Neural progenitor cell (in vitro differentiated cells): ENCODE measurements around the gene TTLL9. TPM values are rescaled to one million over a fixed set of nuclear protein-coding genes. Genes with fewer than 3 reads are reported as not detected.
A peak's percentile ranks its signal among the peaks of the same experiment; 100 is the strongest.
"Not testable (repeated sequence)": the region's sequence is repeated elsewhere in the genome, so short reads cannot be mapped to it uniquely, and the experiment has no call there.

Source experiments
- DNase-seq: peaks from one replicate; pipeline ENCODE4 v3.0.0-alpha.2; 2016; ENCODE audit warnings: low spot score
- H2AFZ ChIP-seq: fragments of 200-600 bp; sonication (generic); replicated peaks from 2 replicates; pipeline ENCODE4 v1.6.1; 2016; ENCODE audit warnings: antibody characterized with exemption
- H3F3A ChIP-seq: fragments of 200-600 bp; sonication (generic); 2 replicates; pipeline ENCODE4 v1.6.1; 2016; ENCODE audit warnings: antibody characterized with exemption, low read depth
- H3K27ac ChIP-seq: fragments of 200-600 bp; sonication (generic); 2 replicates; pipeline ENCODE4 v1.5.1; 2016; ENCODE audit warnings: mild to moderate bottlenecking
- H3K27me3 ChIP-seq: fragments of 200-600 bp; sonication (generic); 2 replicates; pipeline ENCODE4 v1.6.1; 2016; ENCODE audit warnings: mild to moderate bottlenecking, moderate library complexity
- H3K36me3 ChIP-seq: fragments of 200-600 bp; sonication (generic); 2 replicates; pipeline ENCODE4 v1.5.1; 2016
- H3K4me1 ChIP-seq: fragments of 200-600 bp; sonication (generic); 2 replicates; pipeline ENCODE4 v1.6.1; 2016; ENCODE audit warnings: mixed run types
- H3K4me2 ChIP-seq: fragments of 200-600 bp; sonication (generic); 2 replicates; pipeline ENCODE4 v1.6.1; 2016
- H3K4me3 ChIP-seq: fragments of 200-600 bp; sonication (generic); 2 replicates; pipeline ENCODE4 v1.5.1; 2016
- H3K79me2 ChIP-seq: fragments of 200-600 bp; sonication (generic); 2 replicates; pipeline ENCODE4 v1.6.1; 2016; ENCODE audit warnings: low read depth
- H3K9ac ChIP-seq: fragments of 200-600 bp; sonication (generic); 2 replicates; pipeline ENCODE4 v1.6.1; 2016
- H3K9me3 ChIP-seq: fragments of 200-600 bp; sonication (generic); 2 replicates; pipeline ENCODE4 v1.5.1; 2016; ENCODE audit warnings: low read depth
- H4K20me1 ChIP-seq: fragments of 200-600 bp; sonication (generic); 2 replicates; pipeline ENCODE4 v1.6.1; 2016; ENCODE audit warnings: low read depth
- H3K27ac Mint-ChIP-seq: 3 replicates; pipeline ENCODE4 v1.8.0; 2021; ENCODE audit warnings: mixed read lengths
- H3K27me3 Mint-ChIP-seq: 2 replicates; pipeline ENCODE4 v1.8.0; 2022; ENCODE audit warnings: low read depth, mild to moderate bottlenecking, inconsistent platforms, moderate library complexity, mixed read lengths; ENCODE audit not compliant: insufficient read depth
- H3K36me3 Mint-ChIP-seq: 3 replicates; pipeline ENCODE4 v1.8.0; 2021; ENCODE audit warnings: mixed read lengths
- H3K4me1 Mint-ChIP-seq: 3 replicates; pipeline ENCODE4 v1.8.0; 2021; ENCODE audit warnings: mixed read lengths
- H3K4me3 Mint-ChIP-seq: 3 replicates; pipeline ENCODE4 v1.8.0; 2021; ENCODE audit warnings: mild to moderate bottlenecking, moderate library complexity, mixed read lengths
- H3K9me3 Mint-ChIP-seq: 3 replicates; pipeline ENCODE4 v1.8.0; 2020; ENCODE audit warnings: mixed read lengths
- CTCF ChIP-seq: fragments of 200-600 bp; sonication (generic); IDR thresholded peaks from 2 replicates; pipeline ENCODE4 v1.5.1; 2017; ENCODE audit warnings: antibody characterized with exemption, mild to moderate bottlenecking
- EZH2 ChIP-seq: fragments of 200-600 bp; sonication (generic); IDR thresholded peaks from 2 replicates; pipeline ENCODE4 v1.6.1; 2017; ENCODE audit warnings: antibody characterized with exemption, mild to moderate bottlenecking, moderate library complexity
- EZH2phosphoT487 ChIP-seq: fragments of 200-600 bp; sonication (generic); IDR thresholded peaks from 2 replicates; pipeline ENCODE4 v1.6.1; 2017; ENCODE audit warnings: antibody characterized with exemption
- total RNA-seq: library from RNA; depleted of rRNA; stranded (reverse); fragments of >200 nt; gene quantifications from 2 replicates; pipeline ENCODE4 v1.2.3, GENCODE V29; 2015; ENCODE audit warnings: low replicate concordance

The TTLL9 gene
- total RNA-seq, 1 donor from 2014 or later, result not detected

- Histone ChIP-seq H3K36me3 (no peaks in the 10 kb centered on the region), H3K4me3 (no peak overlapping the region), H3K27me3 (no peaks in the 10 kb centered on the region), H4K20me1 (no peaks in the 10 kb centered on the region), H3K79me2 (no peaks in the 10 kb centered on the region), H3K4me1 (peaks cover 9% of the 10 kb centered on the region), H3K4me2 (no peak overlapping the region), H3K27ac (no peak overlapping the region), H2AFZ (no peak overlapping the region), H3F3A (peaks cover 5% of the 10 kb centered on the region), H3K9me3 (no peaks in the 10 kb centered on the region), H3K9ac (no peak overlapping the region)
- H3K9me3 Mint-ChIP-seq, result peaks cover 2% of the 10 kb centered on the region
- no peak for DNase-seq
- H3K27ac Mint-ChIP-seq, result no peak overlapping the region
- TF ChIP-seq EZH2phosphoT487 (no peak), CTCF (no peak), EZH2 (no peak)
- no peaks in the 10 kb centered on the region for H3K36me3 Mint-ChIP-seq
- peaks cover 30% of the 10 kb centered on the region for H3K4me1 Mint-ChIP-seq
- H3K4me3 Mint-ChIP-seq, result no peak overlapping the region
- H3K27me3 Mint-ChIP-seq, result peaks cover 13% of the 10 kb centered on the region
Observed at GRCh38 chr20:31916708-31917107, 46.3 kb downstream of the TTLL9 start.

DNA sequence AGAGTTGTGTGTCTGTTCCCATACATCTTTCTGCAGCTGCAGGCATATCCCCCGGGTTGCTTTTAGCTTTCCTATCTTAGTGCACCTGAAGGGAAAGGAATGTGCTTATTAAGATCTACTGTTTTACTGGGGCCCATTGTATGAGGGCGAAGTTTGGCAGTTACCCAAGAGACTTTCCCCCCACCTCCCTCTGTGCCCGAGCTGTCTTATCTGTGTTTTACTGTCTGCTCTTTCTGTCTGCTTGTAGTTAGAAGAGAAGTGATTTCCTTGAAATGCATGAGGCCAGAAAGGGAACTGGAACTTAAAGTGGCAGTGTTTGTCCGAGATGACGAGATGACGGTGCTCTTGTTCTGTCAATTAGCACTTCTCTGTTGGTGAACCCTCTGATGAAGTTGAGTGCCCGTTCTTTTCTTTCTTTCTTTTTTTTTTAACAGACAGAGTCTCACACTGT, 47.6 kb downstream of the TTLL9 start:
- H3K79me2 ChIP-seq, H3F3A ChIP-seq, H3K4me1 ChIP-seq, H3K27me3 ChIP-seq, H3K27ac ChIP-seq, H3K9me3 Mint-ChIP-seq, H3K36me3 ChIP-seq, H4K20me1 ChIP-seq, H3K36me3 Mint-ChIP-seq, H3K4me3 Mint-ChIP-seq, H3K4me3 ChIP-seq, H3K4me2 ChIP-seq, DNase-seq, H3K9ac ChIP-seq, H2AFZ ChIP-seq, H3K9me3 ChIP-seq: not testable (repeated sequence)
- Mint-ChIP-seq H3K27me3 (peaks cover 13% of the 10 kb centered on the region), H3K27ac (peak overlapping the region; percentile 61), H3K4me1 (peaks cover 30% of the 10 kb centered on the region)

DNA sequence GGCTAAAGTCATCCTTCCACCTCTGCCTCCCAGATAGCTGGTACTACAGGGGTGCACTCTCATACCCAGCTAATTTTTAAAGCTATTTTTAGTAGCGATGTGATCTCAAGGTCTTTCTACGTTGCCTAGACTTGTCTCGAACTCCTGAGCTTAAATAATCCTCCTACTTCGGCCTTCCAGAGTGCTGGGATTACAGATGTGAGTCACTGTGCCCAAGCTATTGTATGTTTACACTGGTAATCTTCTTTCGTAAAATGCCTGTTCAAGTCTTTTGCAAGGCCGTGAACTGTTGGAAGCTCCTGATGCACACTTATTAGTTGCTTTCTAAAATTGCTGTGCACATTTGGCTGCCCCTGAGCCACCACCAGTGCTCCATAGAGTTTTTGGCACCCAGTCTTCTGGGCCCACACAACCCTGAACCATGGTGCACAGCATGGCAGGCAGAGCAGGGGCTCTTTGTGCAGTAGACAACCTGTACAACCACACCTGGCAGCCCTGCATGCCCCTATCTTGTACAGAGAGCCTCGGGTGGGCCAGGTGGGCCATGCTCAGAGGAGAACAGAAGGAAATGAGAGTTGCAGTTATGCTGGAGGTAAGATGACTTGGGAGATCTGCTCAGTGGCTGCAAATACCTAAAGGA, 48.2 kb downstream of the TTLL9 start:
- H3K4me2 ChIP-seq, result no peak overlapping the region

More for the DNA sequence above, 48.2 kb downstream of the TTLL9 start:
- no peak overlapping the region for H3K27ac ChIP-seq
- Mint-ChIP-seq H3K27ac (peak overlapping the region; percentile 61), H3K9me3 (peaks cover 2% of the 10 kb centered on the region), H3K36me3 (no peaks in the 10 kb centered on the region), H3K4me3 (no peak overlapping the region), H3K4me1 (peaks cover 34% of the 10 kb centered on the region), H3K27me3 (peaks cover 13% of the 10 kb centered on the region)
- H3K27me3 ChIP-seq, result no peaks in the 10 kb centered on the region
- H3K4me1 ChIP-seq, result peaks cover 9% of the 10 kb centered on the region
- no peak overlapping the region for H3K4me3 ChIP-seq
- H3K79me2 ChIP-seq, result no peaks in the 10 kb centered on the region
- peaks cover 3% of the 10 kb centered on the region for H3F3A ChIP-seq
- no peaks in the 10 kb centered on the region for H3K9me3 ChIP-seq
- H3K9ac ChIP-seq, result no peak overlapping the region
- no peaks in the 10 kb centered on the region for H3K36me3 ChIP-seq
- H4K20me1 ChIP-seq, result no peaks in the 10 kb centered on the region
- H2AFZ ChIP-seq, result no peak overlapping the region
- no peak for TF ChIP-seq EZH2phosphoT487
- TF ChIP-seq EZH2, result no peak
- TF ChIP-seq CTCF, result no peak
- DNase-seq, result no peak
